ENCODE measurements around the gene TOM1L2. TPM values are rescaled to one million over a fixed set of nuclear protein-coding genes. Genes with fewer than 3 reads are reported as not detected.
A peak's percentile ranks its signal among the peaks of the same experiment; 100 is the strongest.
"Not testable (repeated sequence)": the region's sequence is repeated elsewhere in the genome, so short reads cannot be mapped to it uniquely, and the experiment has no call there.

Gene TOM1L2
- total RNA-seq, 2 experiments from 2014 or later = 22.1 to 25.0 TPM

- peaks cover 42% of the 10 kb centered on the region for H3K36me3 Mint-ChIP-seq (ENCODE audit: low read depth)
- POLR2A ChIA-PET = interaction anchor here (1.0 kb wide), 1 partner anchor 44 kb away, joined by 6 read pairs; no protein-coding TSS in a partner anchor
- H3K27ac Mint-ChIP-seq = peak overlapping the region; percentile 43
- peaks cover 34% of the 10 kb centered on the region for H3K4me1 Mint-ChIP-seq (ENCODE audit: low read depth)
- DNase-seq (no peak), ATAC-seq (no peak)
- no peaks in the 10 kb centered on the region for H3K9me3 Mint-ChIP-seq (ENCODE audit: insufficient read depth)
- no peaks in the 10 kb centered on the region for H3K27me3 Mint-ChIP-seq (ENCODE audit: low read depth)
- no peak overlapping the region for H3K4me3 Mint-ChIP-seq
- CTCF ChIA-PET = interaction anchor here (0.8 to 4.2 kb wide), 19 partner anchors 10 to 222 kb away, joined by 3 to 43 read pairs (median 3); partner anchors contain the start of gene SREBF1
Observed at GRCh38 chr17:17811381-17812210, 160.6 kb downstream of the TOM1L2 start.

GRCh38 chr17:17810895-17811248 is 161.3 kb downstream of the TOM1L2 start:
- peaks cover 34% of the 10 kb centered on the region for H3K4me1 Mint-ChIP-seq (ENCODE audit: low read depth)
- no peak for ATAC-seq
- H3K4me3 Mint-ChIP-seq = no peak overlapping the region
- no peak for DNase-seq
- ChIA-PET POLR2A (interaction anchor here (1.1 kb wide), 1 partner anchor 119 kb away, joined by 3 read pairs; no protein-coding TSS in a partner anchor), CTCF (interaction anchor here (1.0 to 4.2 kb wide), 10 partner anchors 11 to 223 kb away, joined by 3 to 43 read pairs (median 6); no protein-coding TSS in a partner anchor)
- no peak overlapping the region for H3K27ac Mint-ChIP-seq
- peaks cover 36% of the 10 kb centered on the region for H3K36me3 Mint-ChIP-seq (ENCODE audit: low read depth)
- no peaks in the 10 kb centered on the region for H3K27me3 Mint-ChIP-seq (ENCODE audit: low read depth)
- no peaks in the 10 kb centered on the region for H3K9me3 Mint-ChIP-seq (ENCODE audit: insufficient read depth)

DNA sequence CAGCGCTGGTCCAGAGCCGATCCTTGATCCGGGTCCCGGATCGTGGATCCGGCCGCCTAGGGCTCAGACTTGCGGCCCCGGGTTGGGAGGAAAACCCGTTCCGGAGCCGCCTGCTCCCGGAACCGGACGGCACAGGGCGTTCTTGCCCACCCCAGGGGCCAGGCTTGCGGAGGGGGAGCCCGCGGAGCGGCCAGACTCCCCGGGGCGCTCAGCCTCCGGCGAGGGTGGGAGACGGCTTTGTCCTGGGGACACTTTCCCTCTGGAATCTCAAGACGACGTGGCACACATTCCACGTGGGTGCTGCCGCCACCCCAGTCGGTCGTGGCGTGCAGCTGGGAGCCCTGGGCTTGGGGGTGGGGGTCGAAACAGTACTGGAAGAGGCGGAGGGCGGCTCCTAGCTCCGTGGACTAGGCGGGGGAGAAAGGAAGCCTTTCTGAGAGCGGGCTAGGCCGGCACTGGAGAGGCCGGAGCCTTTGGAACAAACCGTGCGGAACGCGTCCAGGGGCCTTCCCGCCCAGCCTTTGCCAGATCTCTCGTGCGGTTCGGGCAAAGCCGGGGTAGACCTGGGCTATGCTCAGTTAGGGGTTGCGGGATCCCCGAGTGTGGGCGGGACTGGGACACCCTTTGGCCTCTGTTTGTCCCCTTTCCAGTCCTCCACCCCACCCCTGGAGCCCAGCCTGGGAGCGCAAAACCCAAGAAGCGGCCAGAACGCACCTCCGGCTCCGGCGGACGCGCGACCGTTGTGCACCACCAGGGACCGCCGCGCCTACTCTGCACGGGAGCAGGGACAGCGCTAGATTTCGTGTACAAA is 161.9 kb downstream of the TOM1L2 start:
- CTCF ChIA-PET = interaction anchor here (1.0 to 4.2 kb wide), 6 partner anchors 26 to 128 kb away, joined by 3 to 27 read pairs (median 7); no protein-coding TSS in a partner anchor
- Mint-ChIP-seq H3K27me3 (ENCODE audit: low read depth) (no peaks in the 10 kb centered on the region), H3K4me1 (ENCODE audit: low read depth) (peaks cover 34% of the 10 kb centered on the region), H3K27ac (no peak overlapping the region), H3K36me3 (ENCODE audit: low read depth) (peaks cover 34% of the 10 kb centered on the region), H3K4me3 (no peak overlapping the region), H3K9me3 (ENCODE audit: insufficient read depth) (no peaks in the 10 kb centered on the region)
- ATAC-seq = no peak
- POLR2A ChIA-PET = interaction anchor here (0.8 to 2.7 kb wide), 3 partner anchors 18 to 118 kb away, joined by 3 to 10 read pairs (median 3); partner anchors contain the start of gene SREBF1
- DNase-seq = no peak

DNA sequence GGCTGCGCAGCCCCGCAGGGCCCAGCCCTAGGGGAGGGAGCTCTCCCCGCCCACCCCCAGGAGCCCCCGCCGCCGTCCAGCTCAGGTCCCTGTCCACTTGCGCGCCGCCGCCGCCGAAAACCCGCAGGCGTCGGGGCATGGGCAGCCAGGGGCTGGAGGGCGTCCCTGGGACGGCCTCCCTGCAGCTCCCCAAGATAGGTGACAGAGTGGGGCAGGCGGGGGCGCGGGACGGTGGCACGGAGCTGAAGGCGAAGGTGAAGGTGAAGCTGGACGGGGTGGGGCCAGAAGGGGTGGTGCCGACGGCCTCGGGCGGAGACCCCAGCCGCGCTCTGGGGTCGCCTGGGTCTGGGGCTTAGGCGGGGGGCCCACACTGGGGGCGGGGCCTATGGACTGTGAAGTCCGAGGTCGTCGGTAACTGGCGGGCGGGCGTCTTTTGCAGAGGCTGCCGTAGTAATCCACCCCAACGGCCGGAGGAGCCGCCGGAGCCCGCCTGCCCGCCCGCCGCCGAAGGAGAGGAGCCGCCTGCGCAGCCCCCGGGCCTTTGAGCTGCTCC is 162.6 kb downstream of the TOM1L2 start:
- Mint-ChIP-seq H3K36me3 (ENCODE audit: low read depth) (peaks cover 28% of the 10 kb centered on the region), H3K27ac (no peak overlapping the region), H3K27me3 (ENCODE audit: low read depth) (no peaks in the 10 kb centered on the region), H3K4me1 (ENCODE audit: low read depth) (peaks cover 34% of the 10 kb centered on the region), H3K9me3 (ENCODE audit: insufficient read depth) (no peaks in the 10 kb centered on the region), H3K4me3 (no peak overlapping the region)
- ChIA-PET CTCF (interaction anchor here (1.0 to 1.6 kb wide), 2 partner anchors 51 to 127 kb away, joined by 4 to 5 read pairs; no protein-coding TSS in a partner anchor), POLR2A (interaction anchor here (0.8 to 2.7 kb wide), 3 partner anchors 18 to 118 kb away, joined by 3 to 10 read pairs (median 3); partner anchors contain the start of gene SREBF1)
- ATAC-seq (no peak), DNase-seq (no peak)

GRCh38 chr17:17808706-17809432 is 163.3 kb downstream of the TOM1L2 start:
- POLR2A ChIA-PET = interaction anchor here (0.8 to 2.7 kb wide), 2 partner anchors 16 to 28 kb away, joined by 4 to 10 read pairs; partner anchors contain the start of gene SREBF1
- peaks cover 30% of the 10 kb centered on the region for H3K36me3 Mint-ChIP-seq (ENCODE audit: low read depth)
- H3K4me3 Mint-ChIP-seq = no peak overlapping the region
- H3K27ac Mint-ChIP-seq = peak overlapping the region; percentile 63
- H3K4me1 Mint-ChIP-seq (ENCODE audit: low read depth) = peaks cover 34% of the 10 kb centered on the region
- H3K9me3 Mint-ChIP-seq (ENCODE audit: insufficient read depth) = no peaks in the 10 kb centered on the region
- no peaks in the 10 kb centered on the region for H3K27me3 Mint-ChIP-seq (ENCODE audit: low read depth)
- DNase-seq = peak; percentile 58
- peak; percentile 31 for ATAC-seq
- CTCF ChIA-PET = interaction anchor here (0.7 to 1.6 kb wide), 5 partner anchors 27 to 129 kb away, joined by 3 to 5 read pairs (median 4); no protein-coding TSS in a partner anchor

- H3K4me1 Mint-ChIP-seq (ENCODE audit: low read depth) = peaks cover 32% of the 10 kb centered on the region
- POLR2A ChIA-PET = interaction anchor here (0.6 to 2.7 kb wide), 3 partner anchors 10 to 153 kb away, joined by 3 to 10 read pairs (median 3); partner anchors contain the start of gene SREBF1
- not testable (repeated sequence) for H3K27ac Mint-ChIP-seq
Observed at GRCh38 chr17:17808200-17808599, 164.0 kb downstream of the TOM1L2 start.

GRCh38 chr17:17807440-17807839 is 164.8 kb downstream of the TOM1L2 start:
- Mint-ChIP-seq H3K4me3 (no peak overlapping the region), H3K27ac (peak overlapping the region; percentile 24), H3K4me1 (ENCODE audit: low read depth) (peaks cover 28% of the 10 kb centered on the region), H3K9me3 (ENCODE audit: insufficient read depth) (no peaks in the 10 kb centered on the region), H3K36me3 (ENCODE audit: low read depth) (peaks cover 27% of the 10 kb centered on the region), H3K27me3 (ENCODE audit: low read depth) (no peaks in the 10 kb centered on the region)
- ATAC-seq (no peak), DNase-seq (no peak)
- ChIA-PET POLR2A (interaction anchor here (0.6 to 1.0 kb wide), 2 partner anchors 11 to 154 kb away, joined by 3 read pairs; no protein-coding TSS in a partner anchor), CTCF (no interaction called here)

More at GRCh38 chr17:17808200-17808599, 164.0 kb downstream of the TOM1L2 start:
- not testable (repeated sequence) for ATAC-seq; DNase-seq; H3K4me3 Mint-ChIP-seq; H3K9me3 Mint-ChIP-seq (ENCODE audit: insufficient read depth); H3K27me3 Mint-ChIP-seq (ENCODE audit: low read depth)
- CTCF ChIA-PET = interaction anchor here (0.7 to 1.4 kb wide), 3 partner anchors 28 to 129 kb away, joined by 3 to 4 read pairs (median 4); no protein-coding TSS in a partner anchor
- peaks cover 32% of the 10 kb centered on the region for H3K36me3 Mint-ChIP-seq (ENCODE audit: low read depth)

DNA sequence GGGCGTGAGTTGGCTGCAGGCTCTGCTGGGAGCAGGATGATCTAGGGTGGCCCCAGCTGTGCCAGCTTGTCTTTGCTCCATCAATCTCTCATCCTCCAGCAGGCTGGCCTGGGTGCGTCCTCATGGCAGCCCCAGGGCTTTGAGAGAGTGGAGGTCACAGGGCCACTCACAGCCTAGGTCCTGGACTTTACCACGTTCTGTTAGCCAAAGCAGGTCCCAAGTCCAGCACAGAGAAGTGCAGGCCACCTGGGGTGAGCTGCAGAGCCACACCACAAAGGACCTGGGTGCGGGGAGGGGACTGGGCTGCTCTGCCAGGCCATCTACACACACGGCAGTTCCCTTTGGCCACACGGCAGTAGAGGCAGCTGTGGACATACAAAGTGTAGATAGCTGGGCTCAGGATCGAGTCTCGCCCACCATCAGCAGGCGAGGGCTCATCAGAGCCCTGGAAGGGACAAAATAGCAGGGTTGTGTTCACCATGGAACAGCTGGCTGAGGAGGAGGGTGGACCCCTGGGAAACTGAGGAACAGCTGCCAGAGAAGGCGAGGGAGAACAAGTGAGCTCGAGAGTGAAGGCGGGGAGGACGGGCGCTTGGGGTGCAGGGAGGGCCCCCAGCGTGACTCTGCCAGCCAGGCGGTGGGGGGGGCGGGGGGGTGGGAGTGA is 165.5 kb downstream of the TOM1L2 start:
- no peaks in the 10 kb centered on the region for H3K9me3 Mint-ChIP-seq (ENCODE audit: insufficient read depth)
- peak overlapping the region; percentile 86 for H3K27ac Mint-ChIP-seq
- H3K4me3 Mint-ChIP-seq = no peak overlapping the region
- ATAC-seq = no peak
- DNase-seq = no peak
- peaks cover 27% of the 10 kb centered on the region for H3K36me3 Mint-ChIP-seq (ENCODE audit: low read depth)
- peaks cover 22% of the 10 kb centered on the region for H3K4me1 Mint-ChIP-seq (ENCODE audit: low read depth)
- CTCF ChIA-PET = interaction anchor here (1.1 kb wide), 1 partner anchor 112 kb away, joined by 3 read pairs; no protein-coding TSS in a partner anchor
- POLR2A ChIA-PET = interaction anchor here (1.3 kb wide), 1 partner anchor 14 kb away, joined by 5 read pairs; no protein-coding TSS in a partner anchor
- H3K27me3 Mint-ChIP-seq (ENCODE audit: low read depth) = no peaks in the 10 kb centered on the region

GRCh38 chr17:17806035-17806434 is 166.2 kb downstream of the TOM1L2 start:
- DNase-seq (no peak), ATAC-seq (no peak)
- H3K27ac Mint-ChIP-seq = peak overlapping the region; percentile 2
- H3K4me1 Mint-ChIP-seq (ENCODE audit: low read depth) = peaks cover 16% of the 10 kb centered on the region
- no peaks in the 10 kb centered on the region for H3K27me3 Mint-ChIP-seq (ENCODE audit: low read depth)
- POLR2A ChIA-PET = interaction anchor here (1.3 kb wide), 1 partner anchor 14 kb away, joined by 5 read pairs; no protein-coding TSS in a partner anchor
- H3K9me3 Mint-ChIP-seq (ENCODE audit: insufficient read depth) = no peaks in the 10 kb centered on the region
- no peak overlapping the region for H3K4me3 Mint-ChIP-seq
- peaks cover 23% of the 10 kb centered on the region for H3K36me3 Mint-ChIP-seq (ENCODE audit: low read depth)
- CTCF ChIA-PET = interaction anchor here (1.1 kb wide), 1 partner anchor 113 kb away, joined by 3 read pairs; no protein-coding TSS in a partner anchor

DNA sequence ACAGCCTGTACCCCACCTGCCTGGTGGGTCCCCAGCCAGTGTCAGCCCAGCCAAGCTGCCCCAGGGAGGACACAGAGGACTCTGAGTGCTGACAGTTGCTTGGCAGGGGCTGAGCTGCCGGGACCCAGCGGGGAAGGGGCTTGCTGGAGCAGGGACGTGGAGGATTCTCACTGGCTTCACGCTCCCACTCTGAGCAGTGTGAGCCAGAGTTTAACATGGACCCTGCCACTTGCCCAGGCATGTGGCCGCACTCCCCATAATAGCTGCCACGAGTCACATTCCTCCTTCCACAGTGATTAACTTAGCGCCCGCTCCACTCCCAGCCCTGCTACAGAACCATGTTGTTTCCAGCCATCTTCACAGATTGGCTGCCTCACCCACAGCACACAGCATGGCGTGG is 166.6 kb downstream of the TOM1L2 start:
- POLR2A ChIA-PET = interaction anchor here (1.3 kb wide), 1 partner anchor 15 kb away, joined by 5 read pairs; no protein-coding TSS in a partner anchor

More for the DNA sequence above, 166.6 kb downstream of the TOM1L2 start:
- H3K36me3 Mint-ChIP-seq (ENCODE audit: low read depth) = peaks cover 19% of the 10 kb centered on the region
- peaks cover 15% of the 10 kb centered on the region for H3K4me1 Mint-ChIP-seq (ENCODE audit: low read depth)
- no peak overlapping the region for H3K4me3 Mint-ChIP-seq
- ATAC-seq (no peak), DNase-seq (no peak)
- no peak overlapping the region for H3K27ac Mint-ChIP-seq
- H3K9me3 Mint-ChIP-seq (ENCODE audit: insufficient read depth) = no peaks in the 10 kb centered on the region
- no peaks in the 10 kb centered on the region for H3K27me3 Mint-ChIP-seq (ENCODE audit: low read depth)
- CTCF ChIA-PET = no interaction called here

All from activated CD8-positive, alpha-beta T cell treated with anti-CD3 and anti-CD28 coated beads, Interleukin-2, amount 10 ng/mL, durations not matched to agents 7 days and 5 days (primary cell).